GM19025 (cell line): ENCODE data around the gene CIAO2A.
A peak's percentile ranks its signal among the peaks of the same experiment; 100 is the strongest.
"Not testable (repeated sequence)": the region's sequence is repeated elsewhere in the genome, so short reads cannot be mapped to it uniquely, and the experiment has no call there.

Experiments
- ATAC-seq: cut with Tn5 transposase; IDR thresholded peaks from one replicate; pipeline ENCODE4 v1.9.1; 2021; ENCODE audit warnings: mild to moderate bottlenecking, low read depth, moderate library complexity; ENCODE audit not compliant: unreplicated experiment

Gene CIAO2A, protein sequence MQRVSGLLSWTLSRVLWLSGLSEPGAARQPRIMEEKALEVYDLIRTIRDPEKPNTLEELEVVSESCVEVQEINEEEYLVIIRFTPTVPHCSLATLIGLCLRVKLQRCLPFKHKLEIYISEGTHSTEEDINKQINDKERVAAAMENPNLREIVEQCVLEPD

DNA sequence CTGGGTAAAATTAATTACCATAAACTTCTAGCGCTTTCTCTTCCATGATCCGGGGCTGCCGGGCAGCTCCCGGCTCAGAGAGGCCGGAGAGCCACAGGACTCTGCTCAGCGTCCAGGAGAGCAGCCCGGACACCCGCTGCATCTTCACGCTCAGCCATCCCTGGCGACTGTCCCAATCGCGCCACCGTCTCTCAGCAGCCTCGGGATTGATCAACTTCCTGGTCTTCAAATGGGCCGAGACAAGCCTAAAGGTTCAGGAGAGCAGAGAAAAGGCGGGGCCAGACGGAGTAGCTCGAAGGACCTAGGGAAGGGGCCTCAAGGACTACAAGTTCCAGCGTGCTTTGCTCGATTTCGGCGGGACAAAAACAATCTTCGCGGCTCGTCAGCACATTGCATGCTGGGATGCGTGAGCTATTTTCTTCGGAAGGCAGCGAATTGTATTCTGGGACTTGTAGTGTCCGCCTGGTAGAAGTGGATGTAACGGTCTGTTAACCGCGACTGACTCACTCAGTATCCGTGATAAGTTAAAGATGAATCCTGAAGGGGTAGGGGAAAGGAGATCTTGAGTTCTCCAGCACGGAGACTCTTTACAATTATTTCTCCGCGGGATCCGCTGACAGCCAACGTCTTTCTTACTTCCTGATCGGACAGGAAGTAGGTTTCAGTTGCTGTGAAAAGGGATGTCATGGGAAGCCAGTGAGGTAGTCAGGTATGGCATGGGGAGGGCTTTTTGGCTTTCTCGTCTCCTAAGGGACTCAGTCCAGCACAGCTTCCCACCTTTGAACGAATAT, at the start of gene CIAO2A:
Gene CIAO2A, minus strand, starts transcription at position 212 of the 791 bp plus-strand sequence. Its CDS starts 70 bp downstream, at position 142.
- ATAC-seq: peak; percentile 58

DNA sequence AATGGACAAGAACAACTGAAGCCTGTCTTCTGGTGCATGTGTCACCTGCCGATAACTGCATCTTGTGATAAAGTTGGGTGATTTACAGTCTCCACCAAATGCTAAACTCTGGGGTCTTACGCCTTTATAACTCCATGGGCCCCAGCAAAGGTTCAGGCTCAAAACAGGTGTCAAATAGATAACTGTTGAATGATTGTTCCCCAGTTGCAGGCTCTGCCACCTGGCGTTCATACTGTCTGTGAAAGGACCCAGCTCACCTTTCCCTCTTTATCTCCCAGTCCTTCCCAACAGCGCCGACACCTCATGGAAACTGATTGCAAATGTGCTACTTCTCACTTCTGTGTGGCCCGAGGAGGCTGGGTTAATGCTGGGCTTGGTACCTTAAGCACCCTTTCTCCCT, 49.6 kb upstream of the CIAO2A start:
- ATAC-seq: no peak

DNA sequence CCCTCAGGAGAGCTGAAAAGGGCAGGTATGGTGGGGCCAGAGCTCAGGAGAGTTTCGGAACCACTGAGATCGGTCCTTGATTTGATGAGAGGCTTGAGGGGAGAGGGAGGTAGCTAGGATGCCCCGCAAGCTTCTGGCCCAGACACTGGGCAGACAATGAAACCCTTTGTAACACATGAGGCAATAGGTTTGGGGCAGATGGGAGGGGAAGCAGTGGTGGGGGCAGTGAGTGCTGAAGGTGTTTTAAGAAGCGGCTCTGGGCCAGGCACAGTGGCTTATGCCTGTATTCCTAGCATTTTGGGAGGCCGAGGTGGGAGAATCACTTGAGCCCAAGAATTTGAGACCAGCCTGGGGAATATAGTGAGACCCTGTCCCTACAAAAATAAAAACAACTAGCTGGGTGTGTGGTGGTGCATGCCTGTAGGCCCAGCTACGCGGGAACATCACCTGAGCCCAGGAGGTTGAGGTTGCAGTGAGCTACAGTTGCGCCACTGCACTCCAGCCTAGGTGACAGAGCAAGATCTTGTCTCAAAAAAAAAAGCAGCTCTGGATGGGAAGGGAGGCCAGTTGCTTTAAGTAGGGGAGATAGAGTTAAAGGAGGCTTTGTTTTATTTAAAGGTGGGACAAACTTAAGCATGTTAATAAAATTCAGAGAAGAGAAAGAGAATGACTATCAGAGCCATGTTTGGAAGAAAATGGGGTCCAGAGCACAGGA, 48.3 kb upstream of the CIAO2A start:
- no peak for ATAC-seq

DNA sequence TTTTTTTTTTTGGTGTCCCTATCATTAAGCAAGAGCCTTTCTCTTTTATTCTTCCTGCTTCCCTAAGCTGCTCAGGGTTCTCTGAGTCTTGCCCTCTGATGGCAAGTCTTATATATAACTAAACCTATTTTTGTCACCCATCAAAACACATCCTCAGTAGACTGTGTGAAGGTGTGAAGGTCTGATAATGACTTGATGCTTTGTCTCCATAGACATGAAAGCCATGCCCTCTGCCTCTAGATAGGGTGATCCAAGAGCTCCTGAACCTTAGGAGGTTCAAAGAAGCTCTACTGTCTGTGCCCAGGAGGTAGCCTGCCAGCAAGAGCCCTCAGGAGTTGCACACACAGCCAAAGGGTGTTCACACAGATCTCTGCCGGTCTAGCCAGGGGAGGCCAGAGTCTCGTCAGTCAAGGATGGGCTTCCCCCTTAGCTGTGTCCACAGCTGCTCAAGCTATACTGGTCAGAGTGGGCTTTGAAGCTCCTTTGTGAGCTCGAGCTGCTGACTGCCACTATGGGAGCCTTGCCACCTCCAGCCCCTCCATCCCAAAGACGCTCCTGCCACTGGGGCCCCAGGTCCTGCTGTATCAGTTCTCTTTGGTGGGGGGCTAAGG, 44.8 kb upstream of the CIAO2A start:
- no peak for ATAC-seq

DNA sequence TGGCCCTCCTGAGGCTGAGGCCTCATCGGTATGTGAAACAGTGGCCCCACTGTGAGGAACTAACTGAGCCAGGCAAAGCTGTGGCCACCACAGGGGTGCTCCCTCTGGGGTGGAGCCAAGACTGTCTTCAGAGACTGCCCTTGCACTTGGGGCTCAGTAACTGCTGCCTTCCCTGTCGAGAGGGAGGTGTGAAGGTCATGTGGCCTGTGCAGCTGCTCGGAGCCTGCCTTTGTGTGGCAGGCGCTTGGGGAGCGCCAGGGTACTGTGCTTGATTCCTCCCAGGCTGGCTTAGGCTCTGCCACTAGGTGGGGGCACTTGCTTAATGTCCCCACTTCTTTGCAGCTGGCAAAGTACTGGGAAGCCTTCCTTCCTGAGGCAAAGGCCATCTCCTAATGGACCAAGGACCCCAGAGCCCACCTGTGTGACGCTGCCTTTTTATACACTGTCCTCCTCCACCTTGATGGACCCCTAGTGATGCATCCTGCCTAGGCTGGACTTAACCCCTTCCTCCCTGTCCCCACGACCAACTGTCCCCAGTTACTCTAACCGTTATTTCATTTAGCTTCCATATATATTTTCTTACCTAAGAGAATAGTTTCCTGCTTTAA, 43.7 kb upstream of the CIAO2A start:
- no peak for ATAC-seq

DNA sequence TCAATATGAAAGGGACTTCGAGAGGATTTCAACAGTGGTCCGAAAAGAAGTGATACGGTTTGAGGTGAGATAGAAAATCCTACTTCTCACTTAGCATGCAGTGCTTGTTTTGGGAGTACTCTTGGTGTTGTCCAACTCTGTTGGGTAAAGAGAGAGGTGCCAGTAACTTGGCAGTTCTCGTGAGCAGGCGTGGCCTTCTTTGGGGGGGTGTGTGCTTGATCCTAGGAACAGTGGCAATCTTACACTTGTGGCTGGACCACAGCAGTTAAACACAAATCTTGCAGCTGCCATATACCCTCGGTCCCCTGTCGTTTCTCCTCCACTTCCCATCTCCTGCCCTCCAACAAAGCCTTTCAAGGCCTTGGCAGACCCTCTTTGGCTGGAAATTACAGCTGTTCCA, 42.7 kb upstream of the CIAO2A start:
- no peak for ATAC-seq

DNA sequence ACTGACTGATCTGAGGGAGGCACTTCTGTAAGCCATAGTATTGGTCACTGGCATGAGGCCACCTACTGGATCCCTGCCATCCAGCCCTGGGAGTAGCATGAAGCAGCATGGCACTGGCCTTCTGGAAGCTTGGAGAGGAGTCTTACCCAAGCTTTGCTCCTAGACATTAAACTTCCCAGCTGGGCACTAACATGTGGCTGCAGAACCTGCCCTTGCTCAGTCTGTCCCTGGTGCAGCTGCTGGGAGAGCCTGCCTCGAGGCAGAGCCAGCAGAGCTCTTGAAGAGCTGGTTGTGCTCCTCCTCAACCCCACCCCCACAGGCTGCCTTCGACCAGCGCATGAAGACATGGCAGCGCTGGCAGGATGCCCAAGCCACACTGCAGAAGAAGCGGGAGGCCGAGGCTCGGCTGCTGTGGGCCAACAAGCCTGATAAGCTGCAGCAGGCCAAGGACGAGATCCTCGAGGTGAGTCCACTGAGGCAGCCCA, 40.7 kb upstream of the CIAO2A start:
- ATAC-seq: no peak

DNA sequence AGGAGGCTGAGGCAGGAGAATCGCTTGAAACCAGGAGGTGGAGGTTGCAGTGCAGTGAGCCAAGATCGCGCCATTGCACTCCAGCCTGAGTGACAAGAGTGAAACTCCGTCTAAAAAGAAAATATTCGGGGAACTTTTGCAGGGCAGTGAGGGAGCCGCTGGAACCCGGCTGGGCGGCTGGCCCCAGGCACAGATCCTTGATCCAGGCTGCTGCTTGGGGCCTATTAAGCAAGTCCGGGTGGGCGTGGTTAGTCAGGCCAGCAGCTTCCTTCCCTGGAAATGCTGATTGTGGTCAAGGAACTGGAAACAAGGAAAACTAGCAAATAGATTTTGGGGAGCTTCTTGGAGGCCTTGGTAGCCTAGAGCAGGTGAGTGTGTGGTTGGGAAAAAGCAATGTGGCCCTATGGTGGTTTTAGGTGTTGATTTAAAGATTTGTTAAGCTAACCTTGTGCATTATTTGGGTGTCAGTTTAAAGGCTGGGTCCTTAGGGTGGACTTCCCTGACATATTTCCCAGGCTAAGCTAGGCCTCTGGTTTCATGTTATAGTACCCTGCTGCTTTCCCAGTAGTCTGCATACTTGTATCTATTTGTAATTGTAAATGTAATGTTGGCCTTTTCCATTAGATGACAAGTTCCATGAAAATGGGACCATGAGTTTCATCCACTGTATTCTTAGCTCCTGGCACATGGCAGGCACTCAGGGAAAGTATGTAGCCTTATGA, 40.1 kb upstream of the CIAO2A start:
- no peak for ATAC-seq

DNA sequence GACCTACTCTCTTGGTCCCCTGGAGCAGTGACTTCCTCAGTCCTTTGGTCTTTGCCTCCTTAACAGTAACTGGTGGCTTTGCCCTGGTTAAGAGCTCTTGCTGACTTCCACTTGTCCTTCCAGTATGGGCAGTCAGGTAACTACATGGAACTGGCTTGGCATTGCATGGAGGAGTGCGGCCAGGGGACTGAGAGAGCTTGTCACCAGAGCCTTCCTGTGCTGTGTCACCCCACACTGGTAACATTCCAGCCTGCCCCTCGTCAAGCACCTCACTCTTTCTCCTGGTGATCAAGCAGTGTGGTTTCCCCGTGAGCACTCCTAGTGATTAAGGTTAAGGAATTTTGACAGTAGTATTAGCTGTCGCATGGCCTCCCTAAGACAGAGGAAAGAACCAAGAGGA, 38.6 kb upstream of the CIAO2A start:
- no peak for ATAC-seq

DNA sequence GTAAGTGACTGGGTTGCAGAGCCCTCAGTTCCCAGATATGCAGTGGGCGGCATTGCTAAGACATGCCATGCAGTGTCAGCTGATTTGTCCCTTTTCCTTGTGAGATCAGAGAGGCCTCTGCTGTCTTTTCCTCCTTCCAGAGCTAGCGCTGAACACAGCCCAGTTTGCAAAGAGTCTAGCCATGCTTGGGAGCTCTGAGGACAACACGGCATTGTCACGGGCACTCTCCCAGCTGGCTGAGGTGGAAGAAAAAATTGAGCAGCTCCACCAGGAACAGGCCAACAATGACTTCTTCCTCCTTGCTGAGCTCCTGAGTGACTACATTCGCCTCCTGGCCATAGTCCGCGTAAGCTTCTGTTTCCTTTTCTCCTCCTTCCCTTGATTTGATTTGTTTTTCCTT, 37.9 kb upstream of the CIAO2A start:
- ATAC-seq: no peak

DNA sequence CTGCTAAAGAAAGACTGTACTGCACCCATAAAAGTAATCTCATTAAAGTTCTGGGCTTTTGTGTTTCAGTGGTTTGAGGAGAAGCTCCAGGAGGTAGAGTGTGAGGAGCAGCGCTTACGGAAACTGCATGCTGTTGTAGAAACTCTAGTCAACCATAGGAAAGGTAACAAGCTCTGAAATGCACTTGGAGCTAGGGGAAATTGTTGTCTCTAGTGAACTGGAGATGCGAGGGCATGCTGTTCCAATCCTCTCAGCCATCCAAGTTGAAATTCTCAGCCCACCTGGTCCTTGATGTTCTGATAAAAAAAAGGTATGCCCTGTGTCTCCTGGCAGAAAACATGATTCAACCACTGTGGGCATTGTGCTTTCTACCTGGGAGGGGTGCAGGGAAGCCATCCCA, 36.5 kb upstream of the CIAO2A start:
- no peak for ATAC-seq

DNA sequence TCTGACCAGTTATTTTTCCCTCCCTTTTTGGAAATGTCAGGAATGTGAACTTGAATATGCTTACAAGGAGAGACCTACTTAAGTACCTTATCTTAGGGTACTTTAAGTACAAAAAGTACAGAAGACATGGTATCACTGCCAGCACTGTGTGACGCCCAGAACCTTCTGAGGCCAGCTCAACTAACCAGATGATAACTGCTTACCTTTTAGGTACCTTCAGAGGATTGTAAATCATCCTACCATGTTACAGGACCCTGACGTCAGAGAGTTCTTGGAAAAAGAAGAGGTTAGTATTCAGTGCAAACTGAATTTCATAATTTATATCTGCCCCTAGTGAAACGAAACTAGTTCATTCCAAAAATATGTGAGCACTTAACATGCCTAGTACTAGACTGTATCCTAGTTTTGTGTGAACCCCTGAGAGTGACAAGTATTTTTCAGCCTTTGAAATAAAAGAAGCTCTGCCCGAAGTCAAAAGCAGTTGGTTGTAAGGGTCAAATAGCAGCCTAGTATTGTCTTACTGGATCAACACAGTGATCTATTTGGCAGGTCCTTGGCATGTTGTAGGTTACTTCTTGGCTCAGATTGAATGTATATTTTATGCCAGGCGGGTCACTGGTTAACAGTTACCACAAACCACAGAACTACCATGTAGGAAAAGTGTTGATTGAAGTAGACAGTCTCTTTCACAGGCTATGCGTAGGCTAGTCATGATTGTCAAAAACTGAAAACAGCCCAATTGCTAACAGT, 34.1 kb upstream of the CIAO2A start:
- no peak for ATAC-seq

DNA sequence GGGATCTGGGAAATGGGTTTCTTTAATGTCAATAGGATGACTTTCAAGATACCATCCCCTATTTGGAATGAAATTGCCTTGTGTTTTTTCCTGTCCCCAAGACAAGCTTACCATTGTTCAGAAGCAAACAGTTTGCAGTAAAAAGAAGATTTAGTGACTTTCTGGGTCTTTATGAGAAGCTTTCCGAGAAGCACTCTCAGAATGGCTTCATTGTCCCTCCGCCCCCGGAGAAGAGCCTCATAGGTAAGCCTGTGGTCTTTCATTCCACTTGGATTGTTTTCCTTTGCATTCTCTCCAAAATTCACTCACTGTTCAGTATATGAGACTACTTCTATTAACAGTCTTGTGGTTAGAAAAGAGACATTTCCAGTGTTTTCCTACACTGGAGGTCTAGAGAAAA, 32.3 kb upstream of the CIAO2A start:
- ATAC-seq: no peak

DNA sequence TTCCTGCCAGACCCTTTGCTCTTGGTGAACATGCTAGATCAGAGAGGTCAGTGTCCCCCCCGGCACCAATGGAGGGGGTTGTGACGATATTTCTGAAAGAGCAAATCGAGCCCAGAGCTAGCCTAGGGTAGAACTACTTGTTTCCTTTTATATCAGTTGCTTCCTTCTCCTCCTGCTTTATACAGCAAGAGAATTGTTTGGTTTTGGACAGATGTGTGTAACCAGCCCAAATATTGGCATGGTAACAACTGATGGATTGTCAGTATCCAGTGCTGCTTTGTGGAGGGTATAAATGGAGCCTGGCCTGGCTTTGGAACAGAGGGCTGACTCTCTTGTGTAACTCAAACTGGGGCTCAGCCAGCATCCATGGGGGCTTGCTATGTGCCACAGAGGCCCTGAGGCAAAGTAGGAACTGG, 29.3 kb upstream of the CIAO2A start:
- no peak for ATAC-seq

DNA sequence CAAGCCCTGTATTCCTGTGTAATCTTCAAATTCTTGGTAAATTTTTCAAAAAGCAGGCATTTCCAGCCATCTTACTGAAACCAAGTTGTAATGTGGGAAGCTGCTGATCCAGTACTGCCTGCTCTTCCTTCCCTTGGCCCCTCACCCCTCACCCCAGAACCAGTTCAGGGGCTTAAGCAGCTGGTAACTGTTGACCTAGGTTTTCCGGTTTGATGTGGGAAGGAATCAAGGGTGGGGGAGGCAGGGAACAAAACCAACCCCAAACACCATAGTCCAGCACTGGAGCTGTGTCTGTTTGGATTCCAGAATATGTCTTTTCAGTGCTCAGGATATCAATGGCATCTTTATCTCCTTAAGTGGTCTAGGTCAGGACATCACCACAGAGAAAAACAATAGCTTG, 28.8 kb upstream of the CIAO2A start:
- no peak for ATAC-seq

DNA sequence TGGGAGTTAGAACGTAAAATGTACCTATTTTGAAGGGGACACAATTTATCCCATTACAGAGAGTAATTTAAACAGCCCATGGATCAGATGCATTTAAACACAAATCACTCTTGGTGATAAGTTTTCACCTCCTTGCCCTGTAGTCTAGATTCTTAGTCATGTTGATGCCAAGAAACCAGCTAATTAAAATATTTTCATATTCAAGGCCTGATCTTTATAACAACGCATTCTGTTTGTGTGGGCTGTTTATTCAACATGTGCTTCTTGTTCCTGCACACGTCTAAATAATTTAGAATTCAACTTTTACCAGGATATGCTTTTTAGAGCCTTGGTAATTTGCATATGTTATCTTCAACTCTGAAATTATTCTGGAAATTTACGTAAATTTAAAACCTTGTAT, 28.0 kb upstream of the CIAO2A start:
- ATAC-seq: no peak

DNA sequence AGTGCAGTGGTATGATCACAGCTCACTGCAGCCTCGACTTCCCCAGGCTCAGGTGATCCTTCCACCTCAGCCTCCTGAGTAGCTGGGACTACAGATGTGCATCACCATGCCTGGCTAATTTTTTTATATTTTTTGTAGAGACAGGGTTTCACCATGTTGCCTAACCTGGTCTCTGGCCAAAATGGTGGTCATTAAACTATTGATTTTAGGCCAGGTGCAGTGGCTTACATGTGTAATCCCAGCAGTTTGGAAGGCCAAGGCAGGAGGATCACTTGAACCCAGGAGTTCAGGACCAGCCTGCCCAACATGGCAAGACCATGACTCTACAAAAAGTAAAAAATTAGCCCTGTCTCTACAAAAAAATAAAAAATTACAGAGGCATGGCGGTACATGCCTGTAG, 26.7 kb upstream of the CIAO2A start:
- not testable (repeated sequence) for ATAC-seq

DNA sequence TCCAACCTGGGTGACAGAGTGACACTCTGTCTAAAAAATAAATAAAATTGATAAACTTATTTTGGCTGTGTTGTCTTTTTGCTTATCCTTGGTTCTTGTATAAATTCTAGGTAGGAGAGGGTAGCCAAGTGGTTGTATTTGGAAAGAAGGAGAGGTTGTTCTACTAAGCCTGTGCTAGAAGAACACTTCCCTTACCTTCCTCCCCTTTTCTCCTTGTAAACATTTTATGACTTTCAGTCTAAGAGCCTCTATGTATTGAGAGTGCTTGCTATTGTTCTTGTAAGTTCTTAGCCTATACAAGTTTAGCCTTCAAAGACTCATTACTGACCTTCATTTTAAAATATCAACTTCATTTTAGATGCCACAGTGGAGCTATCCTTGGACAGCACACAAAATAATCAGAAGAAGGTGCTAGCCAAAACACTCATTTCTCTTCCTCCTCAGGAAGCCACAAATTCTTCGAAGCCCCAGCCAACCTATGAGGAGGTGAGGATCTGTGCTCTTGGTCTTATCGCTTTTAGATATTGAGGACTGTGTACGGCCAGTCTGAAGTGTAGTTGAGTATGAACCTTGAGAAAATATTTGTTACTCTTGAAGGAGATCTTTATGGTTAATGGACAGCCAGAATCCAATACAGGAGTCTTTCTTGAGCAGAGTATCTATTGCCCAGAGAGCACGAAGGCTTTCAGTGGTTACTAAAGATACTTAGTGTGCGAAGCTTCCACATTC, 24.3 kb upstream of the CIAO2A start:
- ATAC-seq: no peak

DNA sequence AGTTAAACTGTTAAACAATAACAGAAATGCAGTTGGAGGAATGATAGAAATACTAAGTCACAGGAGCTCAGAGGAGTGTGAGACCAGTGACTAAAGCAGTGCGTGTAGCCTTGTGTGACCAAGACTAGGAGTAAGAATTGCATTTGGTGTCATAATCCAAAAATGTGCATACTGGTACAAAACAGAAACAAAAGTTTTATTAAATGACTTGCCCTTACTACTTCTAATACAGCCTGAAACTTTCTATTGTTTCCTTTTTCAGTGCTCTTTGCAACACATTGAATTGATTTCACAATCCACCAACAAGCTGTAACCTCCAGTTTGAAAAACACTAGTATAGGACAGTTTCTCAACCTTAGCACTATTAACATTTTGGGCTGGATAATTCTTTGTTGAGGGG, 19.3 kb upstream of the CIAO2A start:
- no peak for ATAC-seq
